Pulmonary artery endothelial cell (primary cell): Measurements from ENCODE around the gene CPA5. TPM values are rescaled to one million over a fixed set of nuclear protein-coding genes. Genes with fewer than 3 reads are reported as not detected.
"Not testable (repeated sequence)": the region's sequence is repeated elsewhere in the genome, so short reads cannot be mapped to it uniquely, and the experiment has no call there.

Source experiments
- DNase-seq: peaks from one replicate; pipeline ENCODE4 v3.0.0-alpha.2; 2011; ENCODE audit warnings: low read depth, low spot score
- total RNA-seq: library from RNA; depleted of rRNA; stranded (reverse); fragments of >200 nt; gene quantifications from 2 replicates; pipeline ENCODE4 v1.2.3, GENCODE V29; 2014

The CPA5 gene
- total RNA-seq, 1 donor from 2014 or later = not detected

GRCh38 chr7:130358471-130358870 is 13.9 kb downstream of the CPA5 start:
- no peak for DNase-seq

DNA sequence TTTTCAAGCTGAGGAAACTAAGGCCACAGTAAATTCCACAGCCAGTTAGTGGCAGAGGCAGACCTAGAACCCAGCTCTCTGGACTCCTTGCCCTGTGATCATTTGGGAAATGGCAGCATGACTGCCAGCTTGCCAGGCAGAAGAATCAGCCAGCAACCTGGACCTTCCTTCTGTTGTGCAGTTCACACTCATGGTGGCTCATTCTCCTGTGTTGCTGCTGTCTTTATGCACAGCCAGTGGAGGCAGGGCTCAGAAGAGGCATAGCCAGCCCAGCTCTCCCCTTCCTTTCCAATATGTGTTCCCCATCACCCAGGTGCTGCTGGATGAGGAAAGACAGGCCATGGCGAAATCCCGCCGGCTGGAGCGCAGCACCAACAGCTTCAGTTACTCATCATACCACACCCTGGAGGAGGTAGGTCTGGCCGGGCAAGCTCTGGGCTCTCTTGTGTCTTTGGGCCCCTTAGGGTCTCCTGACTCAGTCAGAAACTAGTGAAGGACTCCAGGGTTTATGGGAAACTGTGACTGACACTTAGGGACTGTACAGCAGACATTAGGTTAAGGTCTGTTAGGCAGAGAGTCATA is 14.8 kb downstream of the CPA5 start:
- no peak for DNase-seq

DNA sequence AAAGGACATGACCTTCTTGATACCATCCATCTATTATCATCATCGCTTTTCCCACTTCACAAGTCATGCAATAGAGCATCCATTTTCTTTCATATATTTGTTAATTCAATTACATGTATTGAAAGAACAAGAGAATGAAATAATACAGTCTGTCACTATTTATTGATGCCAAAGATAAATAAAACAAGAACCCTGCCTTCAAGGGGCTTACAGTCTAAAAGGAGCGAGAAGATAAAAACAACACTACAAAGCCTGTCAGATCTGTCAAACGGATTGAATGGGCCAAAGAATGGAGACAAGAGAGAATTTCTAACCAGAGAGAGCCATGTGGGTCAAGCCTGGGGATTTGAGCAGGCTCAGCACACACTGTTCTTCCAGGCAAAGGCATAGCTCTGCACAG is 15.9 kb downstream of the CPA5 start:
- no peak for DNase-seq

GRCh38 chr7:130361681-130362080 is 17.1 kb downstream of the CPA5 start:
- DNase-seq = no peak

- DNase-seq = no peak
Measured at GRCh38 chr7:130362251-130362816, 17.7 kb downstream of the CPA5 start.

GRCh38 chr7:130363026-130363847 is 18.6 kb downstream of the CPA5 start:
- DNase-seq = no peak

GRCh38 chr7:130364451-130364850 is 19.8 kb downstream of the CPA5 start:
- DNase-seq = no peak

DNA sequence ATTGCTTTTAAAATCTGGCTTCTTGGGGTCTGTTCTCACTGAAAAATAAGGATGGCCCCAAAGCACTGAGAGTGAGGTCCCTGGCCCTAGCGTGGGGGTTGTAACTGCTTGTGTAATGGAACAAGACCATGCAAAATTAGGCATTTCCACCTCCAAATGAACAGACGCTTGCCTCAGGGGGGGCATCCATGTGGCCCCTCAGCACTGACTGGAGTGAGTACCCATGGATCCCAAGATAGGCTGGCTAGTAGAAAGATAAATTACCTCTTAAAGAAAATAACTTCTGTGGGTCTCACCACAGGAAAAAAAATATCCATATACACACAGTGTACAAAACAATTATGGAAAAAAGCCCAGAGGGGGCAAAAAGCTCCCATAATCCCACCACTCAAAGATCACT is 20.5 kb downstream of the CPA5 start:
- no peak for DNase-seq

- no peak for DNase-seq
Measured at GRCh38 chr7:130365511-130366441, 21.2 kb downstream of the CPA5 start.

DNA sequence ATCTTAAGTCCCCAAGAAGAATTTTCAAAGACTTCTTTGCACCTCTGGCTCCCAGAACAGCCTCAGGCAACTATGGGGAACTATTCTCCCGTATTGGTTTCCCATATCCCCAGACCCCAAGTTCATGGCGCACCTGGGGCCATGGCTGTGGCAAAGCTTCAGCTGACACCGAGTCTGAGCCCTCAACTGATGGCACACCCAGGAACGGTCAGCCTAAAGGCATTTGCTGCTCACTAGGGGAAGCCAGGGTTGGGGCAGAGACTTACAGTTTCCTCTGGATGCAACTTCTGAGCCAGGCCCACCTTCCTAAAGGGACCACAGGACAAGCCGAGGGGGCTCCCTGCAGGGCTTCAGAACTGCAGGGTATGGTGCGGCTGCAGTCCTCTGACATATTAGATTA is 21.9 kb downstream of the CPA5 start:
- DNase-seq = no peak

- no peak for DNase-seq
Measured at GRCh38 chr7:130367088-130367755, 22.6 kb downstream of the CPA5 start.

DNA sequence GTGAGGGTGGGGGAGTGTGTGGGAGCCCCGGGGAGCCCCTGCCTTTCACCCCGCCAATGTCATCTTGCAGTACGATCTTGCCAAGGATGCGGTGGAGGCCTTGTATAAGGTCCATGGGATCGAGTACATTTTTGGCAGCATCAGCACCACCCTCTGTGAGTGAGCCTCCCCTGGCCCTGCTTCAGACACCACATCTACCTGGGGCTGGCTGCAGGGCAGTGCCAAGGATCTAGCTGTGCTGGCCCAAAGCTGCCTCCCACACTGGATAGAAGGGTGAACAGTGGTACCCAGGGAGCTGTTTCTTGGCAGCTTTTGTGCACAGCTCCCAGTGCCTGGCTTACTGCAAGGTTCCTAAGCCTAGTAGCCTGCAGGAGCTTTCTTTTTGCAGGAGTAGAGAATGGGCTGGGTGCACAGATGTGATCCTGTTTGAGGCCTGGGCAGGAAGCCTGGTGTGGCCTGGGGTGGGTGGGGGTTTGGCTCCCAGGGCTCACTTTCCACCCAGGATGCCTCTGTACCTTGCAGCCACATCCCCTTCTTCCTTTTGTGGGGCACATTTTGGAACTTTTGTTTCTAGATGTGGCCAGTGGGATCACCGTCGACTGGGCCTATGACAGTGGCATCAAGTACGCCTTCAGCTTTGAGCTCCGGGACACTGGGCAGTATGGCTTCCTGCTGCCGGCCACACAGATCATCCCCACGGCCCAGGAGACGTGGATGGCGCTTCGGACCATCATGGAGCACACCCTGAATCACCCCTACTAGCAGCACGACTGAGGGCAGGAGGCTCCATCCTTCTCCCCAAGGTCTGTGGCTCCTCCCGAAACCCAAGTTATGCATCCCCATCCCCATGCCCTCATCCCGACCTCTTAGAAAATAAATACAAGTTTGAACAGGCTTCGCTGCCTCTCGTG is 23.5 kb downstream of the CPA5 start:
- DNase-seq = no peak

- DNase-seq = no peak
Measured at GRCh38 chr7:130369110-130369711, 24.6 kb downstream of the CPA5 start.

DNA sequence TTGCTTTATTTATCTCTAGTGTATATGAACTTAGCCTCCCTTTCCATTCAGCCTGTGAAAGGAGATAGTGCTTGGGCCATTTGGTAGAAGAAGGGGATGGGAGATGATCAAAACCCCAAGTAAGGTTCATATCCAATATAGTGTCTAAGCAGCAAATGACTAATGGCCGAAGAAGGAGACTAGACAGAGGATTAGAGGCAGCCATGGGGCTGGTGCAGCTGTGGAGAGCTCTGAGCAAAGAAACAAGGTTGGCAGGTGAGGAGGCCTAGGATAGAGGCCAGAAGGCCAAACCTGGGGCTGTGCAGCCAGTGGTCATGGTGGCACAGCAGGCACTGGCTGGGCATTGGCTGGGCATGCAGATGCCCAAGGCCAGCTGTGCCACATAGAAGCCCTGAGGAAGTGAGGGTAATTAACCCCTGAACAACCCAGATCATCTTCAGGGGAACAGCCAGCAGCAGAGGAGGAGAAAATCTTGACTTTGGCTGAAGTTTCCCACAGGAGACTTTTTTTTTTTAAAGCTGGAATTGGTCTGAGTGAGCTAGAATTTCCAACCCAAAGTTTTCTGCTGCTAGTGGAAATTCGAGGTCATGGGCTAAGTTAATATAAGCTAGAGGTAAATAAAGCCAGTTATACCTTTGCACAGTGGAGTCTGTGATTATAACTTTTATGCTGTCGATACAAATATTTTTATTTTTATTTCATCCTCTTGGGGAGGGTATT is 25.4 kb downstream of the CPA5 start:
- no peak for DNase-seq

DNA sequence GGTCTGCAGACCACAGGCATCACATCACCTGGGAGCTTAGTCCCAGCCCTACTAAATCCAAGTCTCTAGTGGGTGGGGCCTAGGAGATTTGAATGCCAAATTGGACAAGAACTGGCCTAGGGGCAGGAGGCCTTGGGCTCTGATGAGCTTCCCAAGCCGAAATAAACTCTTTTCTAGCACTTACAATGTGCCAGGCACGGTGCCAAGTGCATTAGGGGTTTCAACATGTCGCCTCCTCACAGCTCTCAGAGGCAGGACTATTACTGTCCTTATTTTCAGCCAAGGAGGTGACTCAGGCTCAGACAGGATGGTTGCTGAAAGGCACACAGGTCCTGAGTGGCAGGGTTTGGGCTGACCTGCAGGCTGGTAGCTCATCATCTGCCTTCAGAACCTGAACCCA is 26.4 kb downstream of the CPA5 start:
- no peak for DNase-seq

DNA sequence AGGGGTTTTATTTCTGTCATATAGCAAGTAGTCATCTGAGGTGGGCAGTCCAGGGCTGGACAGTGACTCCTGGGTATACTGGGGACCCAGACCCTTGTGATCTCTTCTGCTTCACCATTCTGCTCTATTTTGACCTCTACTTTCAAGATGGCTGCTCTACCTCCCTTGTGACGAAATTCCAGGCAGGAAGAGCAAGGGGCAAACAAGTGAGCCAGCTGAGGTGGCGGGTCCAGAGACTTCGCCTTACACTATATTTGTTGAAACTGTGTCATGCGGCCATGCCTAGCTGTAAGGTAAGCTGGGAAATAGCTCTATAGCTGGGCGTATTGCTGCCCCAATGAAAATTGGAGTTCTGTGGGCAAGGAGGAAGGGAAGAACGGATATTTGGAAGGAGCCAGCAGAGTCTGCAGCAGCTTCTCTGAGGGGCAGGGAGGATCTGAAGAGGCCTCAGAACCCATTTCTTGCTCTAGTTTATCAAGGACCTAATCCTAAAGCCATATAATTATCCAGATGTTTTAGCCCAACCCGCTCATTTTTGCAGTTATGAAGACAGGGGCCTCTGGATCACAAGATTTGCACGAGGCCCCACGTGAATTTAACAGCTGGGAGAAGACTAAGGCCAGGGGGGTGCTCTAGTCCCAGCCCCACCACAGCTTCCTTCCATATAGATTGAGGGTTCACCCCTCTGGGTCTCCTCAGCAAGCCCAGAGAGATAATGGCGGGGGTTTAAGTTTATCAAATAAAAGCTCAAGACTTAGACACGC is 28.0 kb downstream of the CPA5 start:
- DNase-seq = no peak

DNA sequence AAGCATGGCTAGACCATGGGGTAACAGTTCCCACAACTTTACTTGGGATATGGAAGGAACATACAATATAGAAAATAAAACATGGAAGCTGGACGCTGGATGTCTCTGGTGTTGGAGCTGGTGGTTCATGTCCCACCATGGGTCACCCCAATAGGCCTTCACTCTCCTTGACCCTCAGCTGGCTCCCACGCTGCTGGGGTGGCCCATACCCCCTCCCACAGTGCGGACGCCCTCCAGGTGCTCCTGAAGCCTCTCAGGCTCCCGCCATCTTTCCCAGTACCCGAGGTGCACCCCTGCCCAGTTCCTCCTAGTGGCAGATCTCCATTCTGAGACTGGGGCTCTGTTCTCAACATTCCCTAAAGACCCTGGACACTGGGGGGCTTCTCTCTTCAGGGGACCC is 29.9 kb downstream of the CPA5 start:
- DNase-seq = no peak

DNA sequence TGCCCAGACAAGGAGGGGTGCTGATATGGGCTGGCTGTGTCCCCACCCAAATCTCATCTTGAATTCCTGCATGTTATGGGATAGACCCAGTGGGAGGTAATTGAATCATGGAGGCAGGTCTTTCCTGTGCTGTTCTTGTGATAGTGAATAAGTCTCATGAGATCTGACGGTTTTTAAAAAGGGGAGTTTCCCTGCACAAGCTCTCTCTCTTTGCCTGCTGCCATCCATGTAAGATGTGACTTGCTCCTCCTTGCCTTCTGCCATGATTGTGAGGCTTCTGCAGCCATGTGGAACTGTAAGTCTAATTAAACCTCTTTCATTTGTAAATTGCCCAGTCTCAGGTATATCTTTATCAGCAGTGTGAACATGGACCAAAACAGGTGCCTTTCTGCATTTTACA is 31.8 kb downstream of the CPA5 start:
- DNase-seq = not testable (repeated sequence)
